Breast epithelium (tissue), 4 donors: Measurements from ENCODE around the gene CD4. TPM values are rescaled to one million over a fixed set of nuclear protein-coding genes. Genes with fewer than 3 reads are reported as not detected.

Experiments used
- DNase-seq, 2 donors: peaks; one replicate each; pipeline ENCODE4 v3.0.0-alpha.2; 2019; ENCODE audit warnings: low spot score in 2 of 2
- H3K27ac ChIP-seq, 2 donors: fragments of 200-600 bp; sonication (generic) in 1 of 2; one replicate each; pipeline ENCODE4 v1.5.1; 2016 to 2019; ENCODE audit warnings: mild to moderate bottlenecking in 1 of 2
- H3K27me3 ChIP-seq, 2 donors: fragments of 200-600 bp; sonication (generic) in 1 of 2; one replicate each; pipeline versions ENCODE4 v1.5.1 to v1.6.0; 2017 to 2019; ENCODE audit warnings: control low read depth in 1 of 2, mild to moderate bottlenecking in 1 of 2
- H3K36me3 ChIP-seq: fragments of 200-600 bp; one replicate; pipeline ENCODE4 v1.5.1; 2019
- H3K4me1 ChIP-seq, 2 donors: fragments of 200-600 bp; sonication (generic); one replicate each; pipeline ENCODE4 v1.5.1; 2016 to 2019; ENCODE audit warnings: control low read depth in 1 of 2
- H3K4me3 ChIP-seq, 3 donors: fragments of 200-600 bp; sonication (generic); 1 replicate in 2 of 3; 2 replicates in 1 of 3; pipeline ENCODE4 v1.5.1; 2016 to 2019; ENCODE audit warnings: mild to moderate bottlenecking in 3 of 3, moderate library complexity in 2 of 3
- H3K9me3 ChIP-seq, 2 donors: fragments of 200-600 bp; sonication (generic) in 1 of 2; one replicate each; pipeline ENCODE4 v1.5.1; 2016 to 2019; ENCODE audit warnings: control low read depth in 1 of 2
- POLR2A ChIP-seq: fragments of 450-650 bp; IDR thresholded peaks from one replicate; pipeline ENCODE4 v1.6.1; 2016; ENCODE audit warnings: antibody characterized with exemption, mild to moderate bottlenecking, moderate library complexity
- POLR2AphosphoS5 ChIP-seq, 3 donors: sonication (generic); formaldehyde crosslinking; IDR thresholded peaks; one replicate each; pipeline ENCODE4 v1.6.1; 2017; ENCODE audit warnings: antibody characterized with exemption in 3 of 3
- intact Hi-C: fragments of 100-400 bp; cut with DNase I; formaldehyde crosslinking; loops from one replicate; pipeline ENCODE4 v1.15.1; 2023; ENCODE audit warnings: low total_unique reads
- total RNA-seq, 3 donors: library from RNA; depleted of rRNA; stranded (reverse); fragments of >200 nt; gene quantifications; one replicate each; pipeline ENCODE4 v1.1.0, GENCODE V29; 2016
- TF ChIP-seq, protein P1 (sequence below), 3 donors: fragments of 450-650 bp; IDR thresholded peaks; one replicate each; pipeline ENCODE4 v1.5.1; 2016 to 2017; ENCODE audit warnings: antibody characterized with exemption in 3 of 3, mild to moderate bottlenecking in 3 of 3, moderate library complexity in 3 of 3

CD4 gene
- total RNA-seq, 3 donors from 2014 or later = 5.9 to 29.0 (median 11.0) TPM

DNA sequence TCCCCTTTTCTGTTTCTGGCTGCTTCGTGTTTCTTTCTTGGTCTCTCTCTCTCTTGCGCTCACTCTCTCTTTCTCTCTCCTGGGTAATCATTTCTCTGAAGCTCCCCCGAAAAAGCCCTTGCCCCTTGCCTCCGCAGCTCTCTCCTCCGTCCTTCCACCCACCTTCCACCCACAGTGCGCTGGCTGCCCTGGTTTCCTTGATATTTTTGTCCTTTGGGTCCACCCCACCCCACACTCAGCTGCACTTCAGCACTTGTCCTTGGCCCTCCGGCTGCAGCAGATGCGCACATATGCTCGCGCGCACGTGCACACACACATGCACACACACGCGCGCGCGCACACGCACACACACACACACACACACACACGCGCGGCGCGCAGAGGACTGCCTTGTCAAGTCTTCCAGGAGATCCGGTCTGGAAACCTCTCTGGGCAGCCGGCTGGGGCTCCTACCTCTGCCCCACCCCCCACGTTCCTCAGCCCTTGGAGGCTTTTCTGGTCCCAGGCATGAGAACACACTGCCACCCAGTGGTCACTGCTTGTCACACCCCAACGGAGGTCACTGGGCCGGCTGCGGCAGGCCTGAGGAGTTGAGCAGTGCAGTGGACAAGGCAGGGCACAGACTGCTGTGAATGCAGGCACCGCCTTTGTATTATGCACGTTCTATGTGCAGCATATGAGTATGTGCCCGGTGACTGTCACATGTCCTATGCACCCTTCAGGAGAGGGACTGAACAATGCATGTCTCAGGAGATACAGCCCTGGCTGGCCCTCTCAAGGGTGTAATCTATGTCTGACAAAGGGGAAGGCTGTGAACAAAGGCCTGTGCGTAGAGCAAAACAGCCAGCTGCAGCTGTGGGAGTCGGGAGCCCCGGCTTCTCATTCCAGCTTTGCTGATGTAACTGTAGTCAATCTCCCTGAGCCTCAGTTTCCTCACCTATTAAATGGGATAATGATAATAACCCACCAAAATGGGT lies 10.5 kb upstream of the CD4 start:
- Histone ChIP-seq H3K27ac (peak overlapping the region; percentile 75 to 79), H3K27me3 (no peaks in the 10 kb centered on the region), H3K4me1 (no peaks in the 10 kb centered on the region), H3K4me3 (peak overlapping the region; percentile 25 to 65 (median 49)), H3K36me3 (no peaks in the 10 kb centered on the region), H3K9me3 (no peaks in the 10 kb centered on the region)
- TF ChIP-seq, protein P1, sequence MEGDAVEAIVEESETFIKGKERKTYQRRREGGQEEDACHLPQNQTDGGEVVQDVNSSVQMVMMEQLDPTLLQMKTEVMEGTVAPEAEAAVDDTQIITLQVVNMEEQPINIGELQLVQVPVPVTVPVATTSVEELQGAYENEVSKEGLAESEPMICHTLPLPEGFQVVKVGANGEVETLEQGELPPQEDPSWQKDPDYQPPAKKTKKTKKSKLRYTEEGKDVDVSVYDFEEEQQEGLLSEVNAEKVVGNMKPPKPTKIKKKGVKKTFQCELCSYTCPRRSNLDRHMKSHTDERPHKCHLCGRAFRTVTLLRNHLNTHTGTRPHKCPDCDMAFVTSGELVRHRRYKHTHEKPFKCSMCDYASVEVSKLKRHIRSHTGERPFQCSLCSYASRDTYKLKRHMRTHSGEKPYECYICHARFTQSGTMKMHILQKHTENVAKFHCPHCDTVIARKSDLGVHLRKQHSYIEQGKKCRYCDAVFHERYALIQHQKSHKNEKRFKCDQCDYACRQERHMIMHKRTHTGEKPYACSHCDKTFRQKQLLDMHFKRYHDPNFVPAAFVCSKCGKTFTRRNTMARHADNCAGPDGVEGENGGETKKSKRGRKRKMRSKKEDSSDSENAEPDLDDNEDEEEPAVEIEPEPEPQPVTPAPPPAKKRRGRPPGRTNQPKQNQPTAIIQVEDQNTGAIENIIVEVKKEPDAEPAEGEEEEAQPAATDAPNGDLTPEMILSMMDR (IDR thresholded peaks at IDR 0.05) = peak; percentile 92 to 98 (median 98)
- TF ChIP-seq POLR2A = no peak
- peak; percentile 67 to 85 (median 68) for TF ChIP-seq POLR2AphosphoS5 (IDR thresholded peaks at IDR 0.05)
- intact Hi-C loops = no loop called here
- DNase-seq = peak; percentile 93 to 97

DNA sequence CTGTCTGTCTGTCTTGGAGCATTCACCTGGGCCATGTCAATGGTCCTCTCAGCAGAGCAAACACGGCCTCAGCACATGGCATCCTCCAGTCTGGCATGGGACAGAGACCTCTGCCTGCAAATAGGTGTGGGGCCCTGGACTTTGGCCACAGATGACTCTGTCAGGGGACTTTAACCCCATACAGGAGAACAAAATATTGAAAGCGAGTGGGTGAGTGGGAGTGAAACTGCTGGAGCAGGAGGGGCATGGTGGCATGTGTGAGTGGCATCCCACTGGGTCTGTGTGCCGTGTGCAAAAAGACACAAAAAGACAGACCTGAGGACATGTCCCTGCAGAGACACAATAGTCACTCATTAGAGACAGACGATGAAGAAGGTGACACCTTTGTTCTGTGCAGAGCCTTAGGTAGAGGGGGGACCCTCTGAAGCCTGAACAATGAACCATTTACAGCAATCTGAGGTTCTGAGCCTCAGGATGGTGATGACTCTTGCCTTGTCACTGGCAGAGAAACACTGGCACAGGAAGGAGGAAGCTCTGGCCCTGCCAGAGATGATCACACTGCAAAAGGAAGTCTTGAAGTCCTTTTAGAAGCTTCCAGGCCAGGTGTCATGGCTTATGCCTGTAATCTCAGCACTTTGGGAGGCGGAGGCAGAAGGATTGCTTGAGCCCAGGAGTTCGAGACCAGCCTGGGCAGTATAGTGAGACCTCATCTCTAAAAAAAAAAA lies 9.5 kb upstream of the CD4 start:
- H3K36me3 ChIP-seq = no peaks in the 10 kb centered on the region
- TF ChIP-seq, protein P1 (IDR thresholded peaks at IDR 0.05) = no peak
- TF ChIP-seq POLR2AphosphoS5 (IDR thresholded peaks at IDR 0.05) = no peak
- no peak for TF ChIP-seq POLR2A
- no peak overlapping the region for H3K4me3 ChIP-seq
- no peaks in the 10 kb centered on the region for H3K4me1 ChIP-seq
- peak in 1 of 2 donors; percentile 65 for DNase-seq
- no peaks in the 10 kb centered on the region for H3K27me3 ChIP-seq
- intact Hi-C loops = no loop called here
- H3K27ac ChIP-seq = peak overlapping the region; percentile 75 to 79
- no peaks in the 10 kb centered on the region for H3K9me3 ChIP-seq

GRCh38 chr12:6780573-6780972 lies 8.8 kb upstream of the CD4 start:
- no peak for DNase-seq
- H3K9me3 ChIP-seq = no peaks in the 10 kb centered on the region
- H3K27ac ChIP-seq = peak overlapping the region; percentile 26 to 79
- TF ChIP-seq, protein P1 (IDR thresholded peaks at IDR 0.05) = no peak
- TF ChIP-seq POLR2A (no peak), POLR2AphosphoS5 (IDR thresholded peaks at IDR 0.05) (no peak)
- intact Hi-C loops = no loop called here
- no peaks in the 10 kb centered on the region for H3K4me1 ChIP-seq
- H3K27me3 ChIP-seq = no peaks in the 10 kb centered on the region
- H3K36me3 ChIP-seq = no peaks in the 10 kb centered on the region
- H3K4me3 ChIP-seq = no peak overlapping the region

- Histone ChIP-seq H3K36me3 (no peaks in the 10 kb centered on the region), H3K27ac (no peak overlapping the region), H3K27me3 (no peaks in the 10 kb centered on the region), H3K4me1 (no peaks in the 10 kb centered on the region), H3K9me3 (no peaks in the 10 kb centered on the region), H3K4me3 (no peak overlapping the region)
- no peak for TF ChIP-seq POLR2A
- TF ChIP-seq, protein P1 (IDR thresholded peaks at IDR 0.05) = no peak
- TF ChIP-seq POLR2AphosphoS5 (IDR thresholded peaks at IDR 0.05) = no peak
- DNase-seq = no peak
- intact Hi-C loops = no loop called here
Observed at GRCh38 chr12:6782119-6782518, 7.2 kb upstream of the CD4 start.
